Prostate gland (tissue), 2 donors: ENCODE data around the gene HDGF. TPM values are rescaled to one million over a fixed set of nuclear protein-coding genes. Genes with fewer than 3 reads are reported as not detected.

Experiments
- DNase-seq: peaks from one replicate; pipeline ENCODE4 v3.0.0-alpha.2; 2019; ENCODE audit warnings: low spot score
- H3K27ac ChIP-seq, 2 donors: fragments of 200-600 bp; sonication (generic); 2 replicates each; pipeline ENCODE4 v1.5.1; 2017 to 2019
- H3K27me3 ChIP-seq: fragments of 200-600 bp; sonication (generic); replicated peaks from 2 replicates; pipeline ENCODE4 v1.5.1; 2019; ENCODE audit not compliant: insufficient read depth
- H3K36me3 ChIP-seq, 2 donors: fragments of 200-600 bp; sonication (generic); 1 replicate in 1 of 2; 2 replicates in 1 of 2; pipeline versions ENCODE4 v1.5.1 to v1.8.1; 2017 to 2019
- H3K4me1 ChIP-seq: fragments of 200-600 bp; sonication (generic); replicated peaks from 2 replicates; pipeline ENCODE4 v1.5.1; 2019
- H3K4me3 ChIP-seq, 2 donors: fragments of 200-600 bp; sonication (generic); 2 replicates each; pipeline ENCODE4 v1.5.1; 2017 to 2019
- H3K9me3 ChIP-seq: fragments of 200-600 bp; sonication (generic); 2 replicates; pipeline ENCODE4 v1.5.1; 2017
- CTCF ChIP-seq, 4 experiments: fragments of 200-600 bp in 2 of 4; fragments of 450-650 bp in 2 of 4; sonication (generic) in 2 of 4; IDR thresholded peaks; 1 replicate in 3 of 4; 2 replicates in 1 of 4; pipeline ENCODE4 v1.5.1; 2016 to 2019; ENCODE audit warnings: antibody characterized with exemption in 4 of 4, mild to moderate bottlenecking in 2 of 4, moderate library complexity in 2 of 4
- POLR2A ChIP-seq: fragments of 450-650 bp; IDR thresholded peaks from one replicate; pipeline ENCODE4 v1.6.1; 2016; ENCODE audit warnings: antibody characterized with exemption, mild to moderate bottlenecking
- POLR2AphosphoS5 ChIP-seq: sonication (generic); formaldehyde crosslinking; IDR thresholded peaks from one replicate; pipeline ENCODE4 v1.6.1; 2017; ENCODE audit warnings: antibody characterized with exemption
- WGBS: methylation state at CpG from one replicate; pipeline ENCODE4 v1.1.5; 2018; 5-methylcytosine and 5-hydroxymethylcytosine counted together
- intact Hi-C: fragments of 100-400 bp; cut with DNase I; formaldehyde crosslinking; loops from one replicate; pipeline ENCODE4 v1.14.2; 2022
- total RNA-seq, 2 donors: library from RNA; depleted of rRNA; stranded (reverse); fragments of >200 nt; gene quantifications; one replicate each; pipeline ENCODE4 v1.1.0, GENCODE V29; 2016

HDGF gene
- total RNA-seq, 2 donors from 2014 or later: 124 to 156 TPM

DNA sequence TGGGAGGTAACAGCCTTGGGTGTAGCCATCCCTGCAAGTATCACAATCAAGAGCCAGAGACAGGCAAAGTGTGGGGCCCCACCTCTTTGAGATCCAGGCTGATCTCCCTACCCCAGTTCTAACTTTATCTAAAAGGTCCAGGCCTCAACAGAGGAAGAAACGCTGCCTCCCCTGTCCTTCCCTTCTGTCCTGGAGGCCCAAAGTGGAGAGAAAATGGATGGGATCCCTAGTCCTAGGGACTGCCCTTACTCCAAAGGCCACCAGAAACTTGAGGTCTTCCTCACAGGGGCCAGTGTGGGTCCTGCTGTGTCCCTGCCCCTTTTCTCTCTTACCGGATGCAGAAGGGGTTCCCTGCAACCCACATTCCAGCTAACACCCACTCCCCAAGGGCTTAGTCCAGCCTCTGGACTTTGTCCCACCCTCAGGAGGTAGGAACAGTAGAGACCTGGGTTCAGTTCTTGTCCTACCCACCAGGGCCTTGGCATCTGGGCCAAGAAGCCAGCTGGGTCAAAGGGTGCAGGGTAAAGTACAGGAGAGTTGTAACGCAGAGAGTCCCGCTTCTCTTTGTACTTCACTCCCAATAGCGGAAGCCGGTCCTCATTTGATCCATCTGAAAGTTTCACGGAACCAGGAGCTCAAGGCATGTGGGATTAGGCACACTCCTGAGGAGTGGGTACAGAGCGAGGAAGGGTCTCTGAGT lies 1.9 kb downstream of the HDGF start:
- no peaks in the 10 kb centered on the region for H3K27me3 ChIP-seq
- peak overlapping the region; percentile 96 to 97 for H3K27ac ChIP-seq
- 28% methylated on average over 8 of the region's 8 CpGs for WGBS
- H3K9me3 ChIP-seq: no peaks in the 10 kb centered on the region
- TF ChIP-seq CTCF (IDR thresholded peaks at IDR 0.05): no peak
- TF ChIP-seq POLR2A: no peak
- TF ChIP-seq POLR2AphosphoS5: no peak
- intact Hi-C loops: no loop called here
- peaks cover 0 to 3% of the 10 kb centered on the region in 2 donors for H3K36me3 ChIP-seq
- no peak for DNase-seq
- peak overlapping the region; percentile 94 to 99 for H3K4me3 ChIP-seq
- H3K4me1 ChIP-seq: peaks cover 26% of the 10 kb centered on the region

DNA sequence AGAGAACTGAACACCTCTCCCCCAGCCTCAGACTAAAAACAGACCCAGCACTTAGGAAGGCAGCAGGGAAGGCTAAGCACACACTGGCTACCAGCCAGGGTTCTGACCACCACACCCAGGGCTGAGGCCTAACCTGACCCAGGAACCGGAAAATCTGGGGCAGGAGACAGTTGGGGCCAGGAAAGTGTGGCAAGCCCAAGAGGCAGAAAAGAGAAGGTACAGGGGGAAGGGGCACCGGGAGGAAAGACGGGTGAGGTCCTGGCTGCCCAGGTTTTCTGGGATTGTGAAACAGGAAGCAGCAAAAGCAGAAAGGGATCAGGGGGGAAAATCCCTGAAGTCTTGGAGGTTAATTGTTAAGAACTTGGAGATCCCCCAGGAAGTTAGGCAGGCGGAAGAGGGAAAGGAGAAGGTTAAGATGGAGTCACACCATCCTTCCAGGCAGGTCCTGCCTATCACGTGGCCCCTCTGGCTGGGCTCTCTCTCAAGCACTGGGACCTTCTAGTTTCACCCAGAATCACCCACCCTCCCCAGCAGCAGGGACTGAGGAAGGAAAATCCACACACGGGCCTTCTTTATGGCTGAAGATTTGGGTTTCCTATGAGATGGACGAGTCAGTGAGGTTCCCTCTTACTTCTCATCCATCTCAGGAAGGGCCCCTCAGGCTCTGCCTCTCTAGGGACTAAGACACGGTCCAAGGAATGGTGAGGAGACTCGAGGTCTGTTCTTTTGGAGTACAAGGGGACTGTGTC lies 2.6 kb downstream of the HDGF start:
- Histone ChIP-seq H3K27me3 (no peaks in the 10 kb centered on the region), H3K27ac (peak overlapping the region; percentile 96 to 97), H3K4me3 (peak overlapping the region in 1 of 2 donors; percentile 99), H3K9me3 (no peaks in the 10 kb centered on the region), H3K4me1 (peaks cover 26% of the 10 kb centered on the region), H3K36me3 (peaks cover 0 to 10% of the 10 kb centered on the region in 2 donors)
- DNase-seq: no peak
- peak; percentile 37 for TF ChIP-seq POLR2A
- peak; percentile 44 for TF ChIP-seq POLR2AphosphoS5
- no peak for TF ChIP-seq CTCF (IDR thresholded peaks at IDR 0.05)
- 6% methylated on average over 9 of the region's 9 CpGs for WGBS
- intact Hi-C loops: no loop called here

- Histone ChIP-seq H3K27me3 (no peaks in the 10 kb centered on the region), H3K4me1 (peaks cover 26% of the 10 kb centered on the region), H3K36me3 (peaks cover 4 to 19% of the 10 kb centered on the region in 2 donors), H3K4me3 (peak overlapping the region; percentile 39 to 99), H3K9me3 (no peaks in the 10 kb centered on the region), H3K27ac (peak overlapping the region; percentile 96 to 97)
- no peak for DNase-seq
- intact Hi-C loops: no loop called here
- TF ChIP-seq POLR2A: no peak
- TF ChIP-seq CTCF (IDR thresholded peaks at IDR 0.05): no peak
- no peak for TF ChIP-seq POLR2AphosphoS5
- WGBS: 8% methylated on average over 8 of the region's 8 CpGs
Observed at GRCh38 chr1:156747742-156748669, 3.5 kb downstream of the HDGF start.

DNA sequence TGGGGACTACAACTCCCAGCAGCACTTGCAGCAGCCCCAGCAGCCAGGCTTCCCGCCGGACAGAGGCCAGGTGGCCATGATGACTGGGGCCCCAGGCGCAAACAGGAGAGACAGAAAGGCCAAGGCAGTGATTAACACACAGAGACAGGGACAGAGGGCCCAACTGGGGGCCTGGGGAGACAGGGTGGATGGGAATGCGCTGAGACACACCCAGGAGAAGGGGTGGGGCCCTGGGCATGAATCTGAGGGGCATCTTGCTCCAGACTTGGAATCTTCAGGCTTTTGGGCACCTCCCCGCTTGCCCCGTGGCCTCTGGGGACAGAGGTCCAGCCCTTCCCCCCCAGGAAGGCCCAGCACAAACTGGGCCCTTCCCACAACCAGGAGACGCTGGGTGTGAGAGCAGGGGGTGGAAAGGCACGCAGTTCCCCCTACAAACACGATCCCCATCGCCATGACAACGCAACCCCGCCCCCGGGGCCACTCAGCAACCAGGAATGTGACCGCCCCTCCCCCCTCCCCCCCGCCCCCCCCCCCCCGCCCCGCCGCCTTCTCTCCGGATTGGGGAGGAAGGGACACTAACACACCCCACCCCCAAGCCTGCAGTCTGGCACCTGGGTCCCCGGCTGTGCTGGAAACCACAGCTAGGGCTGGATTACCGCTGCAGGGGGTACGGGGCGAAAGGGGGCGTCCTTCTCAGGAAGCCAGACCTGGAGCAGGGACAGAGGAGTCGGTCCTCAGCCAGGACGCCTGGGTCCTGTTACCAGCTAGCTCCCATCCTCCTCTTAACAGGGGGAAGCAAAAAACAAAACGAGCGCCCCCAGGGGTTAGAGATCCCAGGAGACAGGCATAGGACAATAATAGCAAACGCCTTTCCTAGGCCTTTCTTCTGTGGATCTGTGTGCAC lies 4.5 kb downstream of the HDGF start:
- peak; percentile 84 for DNase-seq
- peak in 2 of 4 experiments; percentile 12 to 16 for TF ChIP-seq CTCF (IDR thresholded peaks at IDR 0.05)
- no peak for TF ChIP-seq POLR2A
- TF ChIP-seq POLR2AphosphoS5: peak; percentile 58
- Histone ChIP-seq H3K36me3 (peaks cover 4 to 20% of the 10 kb centered on the region in 2 donors), H3K27ac (peak overlapping the region; percentile 96 to 97), H3K9me3 (no peaks in the 10 kb centered on the region), H3K4me1 (peaks cover 26% of the 10 kb centered on the region), H3K4me3 (peak overlapping the region; percentile 39 to 99), H3K27me3 (no peaks in the 10 kb centered on the region)
- intact Hi-C loops: no loop called here
- 2% methylated on average over 26 of the region's 29 CpGs for WGBS
